Heart right ventricle (tissue), 16 donors: Measurements from ENCODE around the gene U2AF1L4. TPM values are rescaled to one million over a fixed set of nuclear protein-coding genes. Genes with fewer than 3 reads are reported as not detected.
A peak's percentile ranks its signal among the peaks of the same experiment; 100 is the strongest.

Experiments used
- ATAC-seq, 8 donors: fragments of 200-7000 bp; cut with Tn5 transposase; one replicate each; pipeline ENCODE4 v1.9.1; 2020; ENCODE audit warnings: mild to moderate bottlenecking in 8 of 8, moderate library complexity in 8 of 8, moderate number of reproducible peaks in 1 of 8
- DNase-seq, 2 donors: peaks; one replicate each; pipeline ENCODE4 v3.0.0-alpha.2; 2020
- H3K27ac ChIP-seq, 10 donors: fragments of 200-600 bp; sonication (generic) in 2 of 10; one replicate each; pipeline versions ENCODE4 v1.5.0 to v1.8.0; 2020 to 2022; ENCODE audit warnings: mild to moderate bottlenecking in 3 of 10
- H3K27me3 ChIP-seq, 7 donors: fragments of 200-600 bp; one replicate each; pipeline ENCODE4 v1.8.0; 2021 to 2022; ENCODE audit warnings: mild to moderate bottlenecking in 2 of 7
- H3K36me3 ChIP-seq, 9 donors: fragments of 200-600 bp; sonication (generic) in 1 of 9; one replicate each; pipeline versions ENCODE4 v1.5.0 to v1.8.0; 2020 to 2022; ENCODE audit warnings: mild to moderate bottlenecking in 2 of 9
- H3K4me1 ChIP-seq, 9 donors: fragments of 200-600 bp; sonication (generic) in 1 of 9; one replicate each; pipeline versions ENCODE4 v1.5.0 to v1.8.0; 2020 to 2022; ENCODE audit warnings: mild to moderate bottlenecking in 4 of 9
- H3K4me3 ChIP-seq, 10 donors: fragments of 200-600 bp; sonication (generic) in 2 of 10; one replicate each; pipeline versions ENCODE4 v1.5.0 to v1.8.0; 2020 to 2022; ENCODE audit warnings: mild to moderate bottlenecking in 7 of 10, moderate library complexity in 2 of 10
- H3K9me3 ChIP-seq, 11 donors: fragments of 200-600 bp in 10 of 11; sonication (generic) in 2 of 11; one replicate each; pipeline versions ENCODE4 v1.5.0 to v1.8.0; 2013 to 2022; ENCODE audit warnings: mild to moderate bottlenecking in 2 of 11, control low read depth in 1 of 11, moderate library complexity in 1 of 11
- CTCF ChIP-seq, 9 donors: fragments of 200-600 bp; sonication (generic) in 2 of 9; IDR thresholded peaks; one replicate each; pipeline versions ENCODE4 v1.5.0 to v1.8.0; 2021 to 2022; ENCODE audit warnings: antibody characterized with exemption in 9 of 9, mild to moderate bottlenecking in 5 of 9, moderate library complexity in 1 of 9
- WGBS, 2 donors: extraction: QIAGEN DNeasy Blood & Tissue Kit; methylation state at CpG; one replicate each; pipeline ENCODE4 v1.1.7; 2013; ENCODE audit warnings: inconsistent platforms in 1 of 2; 5-methylcytosine and 5-hydroxymethylcytosine counted together
- intact Hi-C, 10 donors: fragments of 100-400 bp; cut with DNase I; formaldehyde crosslinking; loops; one replicate each; pipeline versions ENCODE4 v1.11.1 to v1.14.2; 2022
- polyA plus RNA-seq, 2 donors: library from polyadenylated mRNA; stranded (reverse); fragments of 200-250 nt; gene quantifications; one replicate each; pipeline ENCODE4 v1.2.3, GENCODE V29; 2013
- total RNA-seq, 10 donors: library from RNA; stranded (reverse); fragmentation: NEBNext Ultra II Directional in 3 of 10; extraction: Animal tissue kit (Norgen Biotek cat#: 25700) in 3 of 10; gene quantifications; one replicate each; pipeline versions ENCODE4 v1.2.1 to v1.2.4, GENCODE V29; 2021 to 2023
- donor health status: Arrhythmogenic right ventricular cardiomyopathy.
- donor health status: ischemic (EF 13 %, LVEDD 7.1; RV severe dilation, severe dysfunction).
- donor health status: healthy with polysubstance abuse.
- donor health status: DM: no; HTN: yes; CAD: no.
- donor health status: DM: no; HTN: no; CAD: no.
- donor health status: ischemic (EF 25% LVEDD 6.9; RV normal size, moderate dysfunction).
- donor health status: ischemic (EF 25% LVEDD 5.7; RV mildly dilated, moderate dysfunction).
- donor health status: healthy.
- donor health status: DM: yes; HTN: yes; CAD: no.
- donor health status: Ischemic cardiomyopathy.
- donor health status: ischemic (EF 35%, LVEDD 5.7; RV mildly dilated, moderate dysfunction).
- donor health status: nonischemic (EF 11% LVEDD 7.7; RV severe dilation, severe dysfunction).
- donor health status: DM: yes; HTN: yes; CAD: no.
- donor health status: PGD.
- donor health status: ischemic (EF 29% LVEDD 5.4; RV normal size, mild dysfunction).
- donor health status: nonischemic (EF 23%, LVEDD 6.1; RV moderate dilation, normal function).

Gene U2AF1L4
- total and polyA plus RNA-seq, 12 donors: 11.5 to 57.7 (median 20.3) TPM

GRCh38 chr19:35744430-35745327, 539 bp downstream of the U2AF1L4 start:
- peak in 7 of 9 donors; percentile 34 to 66 (median 44) for TF ChIP-seq CTCF (IDR thresholded peaks at IDR 0.05)
- Histone ChIP-seq H3K4me3 (peak overlapping the region; percentile 69 to 97 (median 84)), H3K9me3 (no peaks in the 10 kb centered on the region), H3K36me3 (peaks cover 0 to 12% (median 0%) of the 10 kb centered on the region in 9 donors), H3K27me3 (no peaks in the 10 kb centered on the region), H3K4me1 (peaks cover 7 to 77% (median 53%) of the 10 kb centered on the region in 9 donors), H3K27ac (peak overlapping the region; percentile 97 to 100 (median 100))
- DNase-seq (peak; percentile 92 to 97), ATAC-seq (peak; percentile 71 to 87 (median 79))
- intact Hi-C loops: loop anchor here in 5 of 10 donors (2.0 to 10.0 kb wide), 4 partner anchors 26 to 190 kb away; partner anchors contain the start of genes LRFN3 (in 2 of the 5) and KMT2B (in 1 of the 5)
- WGBS, 2 donors: 8% methylated on average over 41 of the region's 41 CpGs

DNA sequence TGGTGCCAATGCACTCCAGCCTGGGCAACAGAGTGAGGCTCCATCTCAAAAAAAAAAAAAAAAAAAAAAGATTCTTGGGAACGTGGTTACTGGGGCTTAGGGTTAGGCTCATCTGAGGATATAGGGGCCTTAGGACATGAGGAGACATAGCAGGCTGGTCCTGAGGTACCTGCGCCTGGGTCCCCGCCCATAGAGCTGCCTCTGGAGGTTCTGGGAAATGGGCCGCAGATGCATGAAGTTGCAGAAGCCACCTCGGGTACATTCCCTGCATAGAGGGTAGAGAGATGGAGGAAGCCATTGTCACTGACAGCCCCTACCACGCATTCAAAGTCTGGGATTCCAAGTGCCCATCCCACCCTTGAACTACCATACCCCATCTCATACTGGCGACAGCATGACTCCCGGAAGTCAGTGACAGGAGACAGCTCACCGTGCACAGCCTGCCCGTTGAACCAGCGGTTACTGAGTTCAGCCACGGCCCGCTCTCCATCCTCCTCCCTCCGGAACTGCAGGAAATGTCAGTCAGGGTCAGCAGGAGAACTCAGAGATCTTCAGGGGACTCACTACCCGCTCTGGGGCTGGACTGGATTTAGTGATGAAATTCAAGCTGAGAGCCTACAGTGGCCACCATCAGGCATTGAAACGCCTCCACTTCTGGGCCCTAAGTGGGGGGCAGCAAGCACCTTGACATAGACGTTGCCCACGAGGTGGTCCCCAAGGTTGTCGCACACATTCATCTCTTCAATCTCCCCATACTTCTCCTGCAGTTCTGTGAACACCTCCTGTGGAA, 1.4 kb downstream of the U2AF1L4 start:
- H3K4me3 ChIP-seq: peak overlapping the region in 6 of 10 donors; percentile 69 to 94 (median 84)
- ATAC-seq (no peak), DNase-seq (no peak)
- H3K27ac ChIP-seq: peak overlapping the region in 4 of 10 donors; percentile 97 to 100 (median 100)
- intact Hi-C loops: loop anchor here in 5 of 10 donors (2.0 to 10.0 kb wide), 4 partner anchors 25 to 191 kb away; partner anchors contain the start of genes LRFN3 (in 2 of the 5) and KMT2B (in 1 of the 5)
- no peaks in the 10 kb centered on the region for H3K27me3 ChIP-seq
- no peak for TF ChIP-seq CTCF (IDR thresholded peaks at IDR 0.05)
- peaks cover 3 to 75% (median 49%) of the 10 kb centered on the region in 9 donors for H3K4me1 ChIP-seq
- no peaks in the 10 kb centered on the region for H3K9me3 ChIP-seq
- 85 to 88% methylated on average over 19 of the region's 19 CpGs for WGBS, 2 donors
- peaks cover 0 to 19% (median 2%) of the 10 kb centered on the region in 9 donors for H3K36me3 ChIP-seq

- DNase-seq (no peak), ATAC-seq (no peak)
- H3K27me3 ChIP-seq: no peaks in the 10 kb centered on the region
- H3K4me1 ChIP-seq: peaks cover 0 to 64% (median 41%) of the 10 kb centered on the region in 9 donors
- H3K36me3 ChIP-seq: peaks cover 0 to 36% (median 15%) of the 10 kb centered on the region in 9 donors
- intact Hi-C loops: loop anchor here in 3 of 10 donors (5.0 to 10.0 kb wide), 2 partner anchors 190 to 193 kb away; partner anchors contain the start of gene LRFN3 (in 2 of the 3)
- WGBS, 2 donors: 81 to 88% methylated on average over 9 of the region's 9 CpGs
- no peaks in the 10 kb centered on the region for H3K9me3 ChIP-seq
- TF ChIP-seq CTCF (IDR thresholded peaks at IDR 0.05): no peak
- H3K4me3 ChIP-seq: peak within 1 kb of the TSS in 7 of 10 donors; percentile 59 to 81 (median 69)
- peak within 1 kb of the TSS in 9 of 10 donors; percentile 41 to 95 (median 78) for H3K27ac ChIP-seq
Observed at GRCh38 chr19:35742121-35742724, 3.0 kb downstream of the U2AF1L4 start, which contains the start of gene IGFLR1. IGFLR1 (minus strand) TSS chr19:35742452; CDS start chr19:35741180, 1,272 bp downstream.
